ENCODE measurements around the gene CAP2. TPM values are rescaled to one million over a fixed set of nuclear protein-coding genes. Genes with fewer than 3 reads are reported as not detected.

CAP2 gene
- total RNA-seq, 3 donors from 2014 or later = 3.9 to 15.1 (median 7.5) TPM

DNA sequence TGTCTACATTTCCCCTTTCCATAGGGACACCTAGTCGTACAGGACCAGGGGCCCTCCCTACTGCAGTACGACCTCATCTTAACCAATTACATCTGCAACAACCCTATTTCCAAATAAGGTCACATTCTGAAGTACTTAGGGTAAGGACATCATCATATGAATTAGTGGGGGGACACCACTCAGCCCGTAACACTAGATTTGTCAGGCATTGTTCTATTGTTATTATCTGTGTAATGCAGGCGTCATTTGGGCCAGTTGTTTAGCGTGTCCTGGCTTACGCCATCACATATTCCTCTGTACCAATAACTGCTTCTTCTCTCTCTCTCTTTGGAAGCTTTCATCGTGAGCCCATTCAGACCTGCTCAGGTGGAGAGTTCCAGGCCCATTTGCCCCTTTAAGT is 89.3 kb downstream of the CAP2 start:
- no peak for DNase-seq (ENCODE audit: low spot score in 2 of 2)

DNA sequence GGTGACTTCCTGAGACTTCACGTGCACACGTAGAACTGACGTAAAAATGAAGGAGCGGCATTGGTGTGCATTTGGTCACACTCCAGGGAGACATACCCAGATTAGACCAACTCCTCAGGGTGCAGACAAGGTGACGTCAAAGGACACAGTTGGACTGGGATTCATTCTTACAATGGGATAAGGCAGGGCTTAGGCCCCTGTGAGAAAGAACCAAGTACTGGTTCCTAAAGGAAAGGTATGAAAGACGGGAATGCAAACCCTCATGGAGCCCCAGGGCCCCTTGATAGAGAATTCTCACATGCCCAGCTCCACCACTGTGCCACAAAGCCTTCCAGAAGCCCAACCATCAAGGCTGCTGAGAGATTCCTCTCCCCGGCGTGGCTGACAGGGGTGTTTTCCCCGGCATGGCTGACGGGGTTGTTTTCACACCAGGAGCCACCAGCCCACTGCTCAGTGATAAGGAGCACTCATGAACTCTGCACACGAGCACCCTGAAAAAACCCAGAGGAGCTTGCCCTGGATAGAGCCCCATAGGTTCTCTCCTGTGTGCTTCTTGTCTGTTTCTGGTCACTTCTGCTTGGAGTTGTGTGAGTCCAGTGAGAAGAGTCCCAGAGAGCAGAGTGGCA is 90.1 kb downstream of the CAP2 start:
- Histone ChIP-seq H3K36me3 (no peaks in the 10 kb centered on the region), H3K27me3 (no peaks in the 10 kb centered on the region), H3K4me1 (no peaks in the 10 kb centered on the region), H3K4me3 (no peak overlapping the region), H3K9me3 (no peaks in the 10 kb centered on the region), H3K27ac (no peak overlapping the region)
- intact Hi-C loops (cut with DNase I; ENCODE audit: low total_unique reads) = no loop called here
- DNase-seq (ENCODE audit: low spot score in 2 of 2) = no peak
- TF ChIP-seq POLR2A (IDR thresholded peaks at IDR 0.05) (no peak), POLR2AphosphoS5 (IDR thresholded peaks at IDR 0.05) (no peak)
- TF ChIP-seq, protein P1, sequence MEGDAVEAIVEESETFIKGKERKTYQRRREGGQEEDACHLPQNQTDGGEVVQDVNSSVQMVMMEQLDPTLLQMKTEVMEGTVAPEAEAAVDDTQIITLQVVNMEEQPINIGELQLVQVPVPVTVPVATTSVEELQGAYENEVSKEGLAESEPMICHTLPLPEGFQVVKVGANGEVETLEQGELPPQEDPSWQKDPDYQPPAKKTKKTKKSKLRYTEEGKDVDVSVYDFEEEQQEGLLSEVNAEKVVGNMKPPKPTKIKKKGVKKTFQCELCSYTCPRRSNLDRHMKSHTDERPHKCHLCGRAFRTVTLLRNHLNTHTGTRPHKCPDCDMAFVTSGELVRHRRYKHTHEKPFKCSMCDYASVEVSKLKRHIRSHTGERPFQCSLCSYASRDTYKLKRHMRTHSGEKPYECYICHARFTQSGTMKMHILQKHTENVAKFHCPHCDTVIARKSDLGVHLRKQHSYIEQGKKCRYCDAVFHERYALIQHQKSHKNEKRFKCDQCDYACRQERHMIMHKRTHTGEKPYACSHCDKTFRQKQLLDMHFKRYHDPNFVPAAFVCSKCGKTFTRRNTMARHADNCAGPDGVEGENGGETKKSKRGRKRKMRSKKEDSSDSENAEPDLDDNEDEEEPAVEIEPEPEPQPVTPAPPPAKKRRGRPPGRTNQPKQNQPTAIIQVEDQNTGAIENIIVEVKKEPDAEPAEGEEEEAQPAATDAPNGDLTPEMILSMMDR (IDR thresholded peaks at IDR 0.05) = no peak

More for the DNA sequence above, 89.3 kb downstream of the CAP2 start:
- Histone ChIP-seq H3K27me3 (no peaks in the 10 kb centered on the region), H3K4me1 (no peaks in the 10 kb centered on the region), H3K4me3 (no peak overlapping the region), H3K9me3 (no peaks in the 10 kb centered on the region), H3K27ac (no peak overlapping the region), H3K36me3 (no peaks in the 10 kb centered on the region)
- TF ChIP-seq POLR2AphosphoS5 (IDR thresholded peaks at IDR 0.05) (no peak), POLR2A (IDR thresholded peaks at IDR 0.05) (no peak)
- TF ChIP-seq, protein P1 (IDR thresholded peaks at IDR 0.05) = no peak
- intact Hi-C loops (cut with DNase I; ENCODE audit: low total_unique reads) = no loop called here

DNA sequence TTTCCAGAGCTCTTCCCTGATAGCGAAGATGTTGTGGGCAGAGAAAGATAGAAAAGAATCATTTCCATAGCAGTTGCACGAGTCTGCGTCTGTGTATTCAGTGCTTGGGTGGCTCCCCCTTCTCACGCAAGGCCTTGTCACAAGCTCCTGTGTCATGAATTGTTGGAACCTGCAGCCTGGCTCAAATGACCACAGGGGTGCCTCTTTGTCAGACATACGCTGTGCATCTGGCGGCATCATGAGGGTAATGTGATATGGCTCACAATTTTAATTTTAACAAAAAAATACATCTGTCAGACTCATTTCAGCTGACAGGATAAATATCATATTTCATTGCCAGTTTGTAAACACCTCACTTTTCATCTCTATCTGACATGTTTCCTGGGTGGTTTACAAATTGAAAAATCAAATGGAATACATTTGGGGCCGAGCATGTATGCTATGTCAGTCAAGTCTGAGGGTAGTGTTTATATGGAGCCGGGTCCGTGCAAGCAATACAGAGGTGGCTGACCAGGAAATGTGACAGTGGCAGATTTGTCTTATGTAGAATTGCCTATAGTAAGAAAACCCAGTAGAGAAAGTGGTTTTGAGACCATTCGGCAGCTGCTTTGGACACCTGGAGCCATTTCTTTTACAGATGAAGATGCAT is 90.9 kb downstream of the CAP2 start:
- H3K4me1 ChIP-seq = no peaks in the 10 kb centered on the region
- H3K9me3 ChIP-seq = no peaks in the 10 kb centered on the region
- H3K36me3 ChIP-seq = no peaks in the 10 kb centered on the region
- intact Hi-C loops (cut with DNase I; ENCODE audit: low total_unique reads) = no loop called here
- no peaks in the 10 kb centered on the region for H3K27me3 ChIP-seq
- no peak for DNase-seq (ENCODE audit: low spot score in 2 of 2)
- H3K27ac ChIP-seq = no peak overlapping the region
- no peak overlapping the region for H3K4me3 ChIP-seq
- TF ChIP-seq POLR2A (IDR thresholded peaks at IDR 0.05) = no peak
- TF ChIP-seq POLR2AphosphoS5 (IDR thresholded peaks at IDR 0.05) = no peak
- TF ChIP-seq, protein P1 (IDR thresholded peaks at IDR 0.05) = no peak

DNA sequence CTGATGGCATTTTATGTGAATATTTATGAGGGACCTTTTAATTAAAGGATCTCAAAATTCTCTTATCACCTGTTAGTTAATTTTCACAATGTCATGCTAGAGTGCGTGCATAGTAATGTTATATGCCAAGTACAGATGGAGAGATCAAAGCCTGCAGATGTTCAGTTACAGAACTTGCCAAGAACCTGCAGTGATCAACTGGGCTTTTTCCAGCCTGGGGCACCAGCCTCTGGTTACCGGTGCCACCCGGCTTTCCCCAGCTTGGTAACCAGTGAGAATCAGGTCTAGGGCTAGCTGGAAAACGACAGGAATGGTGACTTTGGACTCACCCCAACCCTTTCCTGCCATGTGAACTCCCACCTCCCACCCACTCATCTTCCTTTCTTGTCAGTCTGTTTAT is 91.8 kb downstream of the CAP2 start:
- H3K27me3 ChIP-seq = no peaks in the 10 kb centered on the region
- H3K4me3 ChIP-seq = no peak overlapping the region
- no peaks in the 10 kb centered on the region for H3K9me3 ChIP-seq
- H3K27ac ChIP-seq = no peak overlapping the region
- no peaks in the 10 kb centered on the region for H3K36me3 ChIP-seq
- TF ChIP-seq POLR2A (IDR thresholded peaks at IDR 0.05) (no peak), POLR2AphosphoS5 (IDR thresholded peaks at IDR 0.05) (no peak)
- TF ChIP-seq, protein P1 (IDR thresholded peaks at IDR 0.05) = no peak
- no peak for DNase-seq (ENCODE audit: low spot score in 2 of 2)
- intact Hi-C loops (cut with DNase I; ENCODE audit: low total_unique reads) = no loop called here
- no peaks in the 10 kb centered on the region for H3K4me1 ChIP-seq

DNA sequence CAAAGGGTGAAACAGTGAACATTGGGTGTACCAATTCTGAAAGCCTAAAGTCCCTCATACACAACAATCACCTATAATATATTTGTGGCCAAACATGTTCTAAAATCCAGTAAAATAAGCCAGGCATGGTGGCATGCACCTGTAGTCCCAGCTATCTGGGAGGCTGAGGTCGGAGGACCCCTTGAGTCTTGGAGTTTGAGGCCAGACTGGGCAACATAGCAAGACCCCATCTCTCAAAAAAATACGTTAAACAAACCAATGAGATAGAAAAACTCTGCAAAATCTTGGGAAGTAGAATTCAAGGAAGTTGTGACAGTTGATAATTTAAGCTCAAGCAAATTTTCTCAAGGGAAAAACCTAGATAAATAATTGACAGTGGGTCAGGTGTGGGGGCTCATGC is 92.6 kb downstream of the CAP2 start:
- no peaks in the 10 kb centered on the region for H3K36me3 ChIP-seq
- no peak overlapping the region for H3K27ac ChIP-seq
- no peak for DNase-seq (ENCODE audit: low spot score in 2 of 2)
- TF ChIP-seq, protein P1 (IDR thresholded peaks at IDR 0.05) = no peak
- TF ChIP-seq POLR2A (IDR thresholded peaks at IDR 0.05) (no peak), POLR2AphosphoS5 (IDR thresholded peaks at IDR 0.05) (no peak)
- H3K4me1 ChIP-seq = no peaks in the 10 kb centered on the region
- H3K4me3 ChIP-seq = no peak overlapping the region
- H3K27me3 ChIP-seq = no peaks in the 10 kb centered on the region
- intact Hi-C loops (cut with DNase I; ENCODE audit: low total_unique reads) = no loop called here
- H3K9me3 ChIP-seq = no peaks in the 10 kb centered on the region

Measured in breast epithelium (tissue), 4 donors.